HepG2 (cell line): ENCODE measurements around the gene POLR1G. TPM values are rescaled to one million over a fixed set of nuclear protein-coding genes. Genes with fewer than 3 reads are reported as not detected.

Source experiments
- ATAC-seq: fragments of 200-7000 bp; cut with Tn5 transposase; 3 replicates; pipeline ENCODE4 v1.9.1; 2020; ENCODE audit warnings: mild to moderate bottlenecking, moderate library complexity
- BruUV-seq: library from RNA; stranded (reverse); fragments of 400-500 nt; replicated peaks from 2 replicates; lab custom pipeline; 2021; lab: Mats Ljungman, UMichigan
- CTCF ChIA-PET: fragments of 300-600 bp; formaldehyde crosslinking; extraction: SDS; loops from one replicate; lab custom pipeline; 2021; ENCODE audit warnings: low total read pairs, inconsistent platforms, low intra/inter-chr PET ratio; lab: Yijun Ruan, JAX
- POLR2A ChIA-PET: fragments of 350-600 bp; sonication (Branson Sonifier 250); formaldehyde crosslinking; loops from one replicate; lab custom pipeline; 2020; ENCODE audit warnings: antibody characterized with exemption, inconsistent platforms; lab: Yijun Ruan, JAX
- DNase-seq: peaks from one replicate; pipeline ENCODE4 v3.0.0-alpha.2; 2015; ENCODE audit warnings: low spot score
- FAIRE-seq: peaks from 3 replicates; lab custom pipeline; 2011; peaks lifted over from hg19 to GRCh38; lab: Jason Lieb, UNC
- H2AFZ ChIP-seq: one replicate; pipeline ENCODE4 v1.6.1; 2011; ENCODE audit warnings: low read length, inconsistent platforms
- H3K27ac ChIP-seq: fragments of 300-600 bp; 3 replicates; pipeline ENCODE4 v1.8.0; 2011; ENCODE audit warnings: mixed run types, mild to moderate bottlenecking, mixed read lengths, low read length, inconsistent platforms; ENCODE audit not compliant: insufficient read depth; ENCODE audit errors: extremely low read length
- H3K27me3 ChIP-seq, 2 experiments: fragments of 200-600 bp in 1 of 2; 2 replicates in 1 of 2; 3 replicates in 1 of 2; pipeline versions ENCODE4 v1.6.0 to v1.8.0; 2011; ENCODE audit warnings: low read length in 2 of 2, mild to moderate bottlenecking in 2 of 2, moderate library complexity in 2 of 2, inconsistent platforms in 1 of 2; ENCODE audit not compliant: insufficient read depth in 2 of 2, control insufficient read depth in 1 of 2
- H3K36me3 ChIP-seq, 2 experiments: fragments of 200-600 bp in 1 of 2; replicated peaks in 1 of 2; 2 replicates in 1 of 2; 3 replicates in 1 of 2; pipeline versions ENCODE4 v1.5.1 to v1.8.0; 2011; ENCODE audit warnings: low read length in 2 of 2, inconsistent platforms in 1 of 2; ENCODE audit not compliant: insufficient read depth in 2 of 2, control insufficient read depth in 1 of 2
- H3K4me1 ChIP-seq: 2 replicates; pipeline ENCODE4 v1.5.1; 2012; ENCODE audit warnings: low read length, inconsistent platforms; ENCODE audit not compliant: insufficient read depth
- H3K4me2 ChIP-seq: 2 replicates; pipeline ENCODE4 v1.6.0; 2011; ENCODE audit warnings: low read depth, low read length, inconsistent platforms
- H3K4me3 ChIP-seq, 3 experiments: fragments of 200-600 bp in 1 of 3; sonication (generic), shearing (Covaris generic) in 1 of 3; replicated peaks in 1 of 3; 2 replicates each; pipeline ENCODE4 v1.5.1; 2011 to 2016; ENCODE audit warnings: low read length in 3 of 3, inconsistent platforms in 2 of 3, low read depth in 2 of 3, mild to moderate bottlenecking in 2 of 3, control low read depth in 1 of 3, mixed read lengths in 1 of 3; ENCODE audit not compliant: insufficient read depth in 1 of 3
- H3K79me2 ChIP-seq: one replicate; pipeline ENCODE4 v1.6.1; 2011; ENCODE audit warnings: low read length, inconsistent platforms; ENCODE audit not compliant: insufficient read depth
- H3K9ac ChIP-seq: 2 replicates; pipeline ENCODE4 v1.6.0; 2011; ENCODE audit warnings: mild to moderate bottlenecking, low read depth, low read length, inconsistent platforms; ENCODE audit not compliant: insufficient read depth
- H3K9me3 ChIP-seq: 2 replicates; pipeline ENCODE4 v1.5.1; 2012; ENCODE audit warnings: mild to moderate bottlenecking, low read length
- H4K20me1 ChIP-seq: 2 replicates; pipeline ENCODE4 v1.6.0; 2011; ENCODE audit warnings: inconsistent platforms, mild to moderate bottlenecking, low read length, moderate library complexity; ENCODE audit not compliant: insufficient read depth
- CHD4 ChIP-seq: fragments of 200-600 bp; sonication (generic); IDR thresholded peaks from 2 replicates; pipeline ENCODE4 v1.7.0; 2017; ENCODE audit warnings: mild to moderate bottlenecking, low read length, borderline replicate concordance
- MAFF ChIP-seq: IDR thresholded peaks from 2 replicates; pipeline ENCODE4 v1.6.1; 2011; ENCODE audit warnings: low read depth, low read length, improper control_type of control experiment
- MAFK ChIP-seq, 2 experiments: IDR thresholded peaks in 1 of 2; conservative IDR thresholded peaks in 1 of 2; 2 replicates each; pipeline ENCODE4 v1.6.1; 2011; ENCODE audit warnings: improper control_type of control experiment in 2 of 2, low read length in 2 of 2
- NFE2L2 ChIP-seq: fragments of 150-350 bp; IDR thresholded peaks from 2 replicates; pipeline ENCODE4 v1.6.1; 2014; ENCODE audit warnings: low read length
- PAWR ChIP-seq: sonication (generic); formaldehyde crosslinking; IDR thresholded peaks from 2 replicates; pipeline ENCODE4 v1.4.0; 2020; ENCODE audit warnings: missing genetic modification reagents, mild to moderate bottlenecking, borderline replicate concordance
- POLR2A ChIP-seq, 2 experiments: IDR thresholded peaks; 2 replicates each; pipeline ENCODE4 v1.6.1; 2011; ENCODE audit warnings: low read depth in 2 of 2, low read length in 2 of 2, mild to moderate bottlenecking in 1 of 2, moderate library complexity in 1 of 2; ENCODE audit not compliant: insufficient read depth in 1 of 2
- RFX1 ChIP-seq: fragments of 450-650 bp; IDR thresholded peaks from 2 replicates; pipeline ENCODE4 v1.6.1; 2017
- TMF1 ChIP-seq: sonication (generic); formaldehyde crosslinking; IDR thresholded peaks from 2 replicates; pipeline ENCODE4 v1.8.1; 2022; ENCODE audit warnings: low read depth, missing genetic modification reagents
- ZMYM3 ChIP-seq: sonication (generic); formaldehyde crosslinking; IDR thresholded peaks from 2 replicates; pipeline ENCODE4 v1.5.1; 2020; ENCODE audit warnings: mild to moderate bottlenecking, missing genetic modification reagents
- ZNF558 ChIP-seq: sonication (generic); formaldehyde crosslinking; IDR thresholded peaks from 2 replicates; pipeline ENCODE4 v1.9.0; 2022; ENCODE audit warnings: mild to moderate bottlenecking, missing genetic modification reagents, borderline replicate concordance
- ZNF629 ChIP-seq: sonication (generic); formaldehyde crosslinking; conservative IDR thresholded peaks from 2 replicates; pipeline ENCODE4 v1.5.0; 2020; ENCODE audit warnings: missing genetic modification reagents
- WGBS: methylation state at CpG from one replicate; pipeline ENCODE4 v1.1.6; 2017; ENCODE audit warnings: low lambda C conversion rate; 5-methylcytosine and 5-hydroxymethylcytosine counted together
- in situ Hi-C: cut with HindIII; loops from 2 replicates; pipeline ENCODE4 v1.10.0; 2017; ENCODE audit warnings: low pct_unique_long_range_greater_than_20kb; ENCODE audit not compliant: extremely low pct_ligation_motif_present
- intact Hi-C: fragments of 100-400 bp; cut with micrococcal nuclease; formaldehyde crosslinking; loops from one replicate; pipeline ENCODE4 v1.10.0; 2022; ENCODE audit not compliant: unreplicated experiment
- polyA plus RNA-seq, 8 experiments: library from polyadenylated mRNA; depleted of rRNA in 3 of 8; stranded (reverse) in 7 of 8; unstranded in 1 of 8; fragments of >200 nt; fragmentation: Illumina TruSeq in 4 of 8; extraction: Trizol in 4 of 8; gene quantifications; 2 replicates each; pipeline versions ENCODE4 v1.2.1 to v1.2.3, GENCODE V29; 2011 to 2016; ENCODE audit warnings: low read depth in 4 of 8, missing spikeins in 1 of 8, mixed read lengths in 1 of 8; ENCODE audit not compliant: insufficient read depth in 1 of 8
- total RNA-seq, 5 experiments: library from RNA; depleted of rRNA; stranded (reverse); fragments of >200 nt; fragmentation: Illumina TruSeq; extraction: Trizol; gene quantifications; 2 replicates each; pipeline ENCODE4 v1.2.3, GENCODE V29; 2016; ENCODE audit warnings: low read depth in 1 of 5
- TF ChIP-seq, protein P1 (sequence below), 2 experiments: sonication (generic) in 1 of 2; formaldehyde crosslinking in 1 of 2; IDR thresholded peaks; 2 replicates each; pipeline versions ENCODE4 v1.5.1 to v1.6.1; 2011 to 2020; ENCODE audit warnings: borderline replicate concordance in 1 of 2, low read depth in 1 of 2, low read length in 1 of 2, mild to moderate bottlenecking in 1 of 2, missing genetic modification reagents in 1 of 2, moderate library complexity in 1 of 2
- TF ChIP-seq, protein P2 (sequence below): sonication (generic); formaldehyde crosslinking; IDR thresholded peaks from 2 replicates; pipeline ENCODE4 v1.4.0; 2020; ENCODE audit warnings: missing genetic modification reagents, mild to moderate bottlenecking, borderline replicate concordance
- TF ChIP-seq, protein P3 (sequence below): sonication (generic); formaldehyde crosslinking; IDR thresholded peaks from 2 replicates; pipeline ENCODE4 v1.5.1; 2020; ENCODE audit warnings: missing genetic modification reagents, mild to moderate bottlenecking, borderline replicate concordance

POLR1G gene
- total and polyA plus RNA-seq, 2 of the 13 experiments (the other 11 are each of a cell fraction or from before 2014, with no cell fraction given) = 3.5 to 20.8 TPM

DNA sequence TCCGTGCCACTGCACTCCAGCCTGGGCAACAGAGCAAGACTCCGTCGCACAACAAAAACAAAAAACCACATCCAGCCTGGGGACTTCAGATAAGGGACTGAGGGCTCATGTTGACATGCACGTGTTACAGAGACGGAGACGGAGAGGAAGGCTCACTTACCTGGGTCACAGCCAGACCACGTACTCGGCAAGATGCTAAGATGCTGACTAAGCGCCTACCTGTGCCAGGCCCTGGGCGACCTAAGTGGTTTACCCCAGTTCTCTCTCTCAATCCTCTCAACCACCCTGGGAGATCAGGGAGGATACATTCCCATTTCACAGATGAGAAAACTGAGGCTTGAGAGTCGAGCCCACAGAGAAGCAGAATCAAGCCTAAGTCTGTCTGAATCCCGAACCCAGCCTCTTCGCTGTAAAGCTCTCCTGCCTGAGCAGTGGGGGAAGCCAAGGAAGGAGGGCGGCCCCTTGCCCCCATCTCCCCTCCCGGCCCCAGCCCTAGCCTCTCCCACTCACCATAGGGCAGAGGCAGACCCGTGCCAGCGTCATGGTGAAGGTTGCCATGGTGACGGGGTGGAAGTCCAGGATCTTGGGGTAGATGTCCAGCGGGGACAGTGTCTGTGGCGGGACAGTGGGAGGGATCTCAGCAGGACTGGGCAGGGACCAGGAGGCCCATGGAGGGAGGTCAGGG, 49.5 kb upstream of the POLR1G start:
- H2AFZ ChIP-seq = no peak overlapping the region
- H3K4me3 ChIP-seq = no peak overlapping the region
- ChIA-PET POLR2A (no interaction called here), CTCF (no interaction called here)
- no peaks in the 10 kb centered on the region for H3K27me3 ChIP-seq
- H3K9ac ChIP-seq = no peak overlapping the region
- H3K79me2 ChIP-seq = no peaks in the 10 kb centered on the region
- ATAC-seq (no peak), DNase-seq (no peak), FAIRE-seq (no peak)
- peaks cover 27 to 73% of the 10 kb centered on the region in 2 experiments for H3K36me3 ChIP-seq
- 96% methylated on average over 19 of the region's 20 CpGs for WGBS
- in situ Hi-C loops (no loop called here), intact Hi-C loops (no loop called here)
- no TSS peak for BruUV-seq
- no peak overlapping the region for H3K27ac ChIP-seq
- TF ChIP-seq CHD4 (peak; percentile 73; the same call in 1 of the 2 replicates), RFX1 (peak; percentile 33; the same call in 1 of the 2 replicates), MAFK (conservative IDR thresholded peaks at IDR 0.05 in 1 of 2, IDR thresholded peaks at IDR 0.05 in 1 of 2; ENCODE audit: low read length in 2 of 2) (peak; percentile 61 to 79), PAWR (CRISPR knock-in tag) (no peak), POLR2A (IDR thresholded peaks at IDR 0.05; ENCODE audit: insufficient read depth in 1 of 2, low read depth in 2 of 2, low read length in 2 of 2) (no peak), ZMYM3 (CRISPR knock-in tag) (peak; percentile 43; the same call in 1 of the 2 replicates), TMF1 (CRISPR knock-in tag) (no peak), ZNF629 (CRISPR knock-in tag) (peak; percentile 92), MAFF (peak; percentile 54), ZNF558 (CRISPR knock-in tag) (no peak), NFE2L2 (no peak)
- TF ChIP-seq, protein P1, sequence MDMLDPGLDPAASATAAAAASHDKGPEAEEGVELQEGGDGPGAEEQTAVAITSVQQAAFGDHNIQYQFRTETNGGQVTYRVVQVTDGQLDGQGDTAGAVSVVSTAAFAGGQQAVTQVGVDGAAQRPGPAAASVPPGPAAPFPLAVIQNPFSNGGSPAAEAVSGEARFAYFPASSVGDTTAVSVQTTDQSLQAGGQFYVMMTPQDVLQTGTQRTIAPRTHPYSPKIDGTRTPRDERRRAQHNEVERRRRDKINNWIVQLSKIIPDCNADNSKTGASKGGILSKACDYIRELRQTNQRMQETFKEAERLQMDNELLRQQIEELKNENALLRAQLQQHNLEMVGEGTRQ (IDR thresholded peaks at IDR 0.05; ENCODE audit: low read depth, low read length) = no peak
- TF ChIP-seq, protein P1 (CRISPR knock-in tag; IDR thresholded peaks at IDR 0.05; ENCODE audit: borderline replicate concordance) = no peak
- TF ChIP-seq, protein P2, sequence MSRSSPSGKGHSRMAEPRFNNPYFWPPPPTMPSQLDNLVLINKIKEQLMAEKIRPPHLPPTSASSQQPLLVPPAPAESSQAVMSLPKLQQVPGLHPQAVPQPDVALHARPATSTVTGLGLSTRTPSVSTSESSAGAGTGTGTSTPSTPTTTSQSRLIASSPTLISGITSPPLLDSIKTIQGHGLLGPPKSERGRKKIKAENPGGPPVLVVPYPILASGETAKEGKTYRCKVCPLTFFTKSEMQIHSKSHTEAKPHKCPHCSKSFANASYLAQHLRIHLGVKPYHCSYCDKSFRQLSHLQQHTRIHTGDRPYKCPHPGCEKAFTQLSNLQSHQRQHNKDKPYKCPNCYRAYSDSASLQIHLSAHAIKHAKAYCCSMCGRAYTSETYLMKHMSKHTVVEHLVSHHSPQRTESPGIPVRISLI (CRISPR knock-in tag) = no peak
- TF ChIP-seq, protein P3, sequence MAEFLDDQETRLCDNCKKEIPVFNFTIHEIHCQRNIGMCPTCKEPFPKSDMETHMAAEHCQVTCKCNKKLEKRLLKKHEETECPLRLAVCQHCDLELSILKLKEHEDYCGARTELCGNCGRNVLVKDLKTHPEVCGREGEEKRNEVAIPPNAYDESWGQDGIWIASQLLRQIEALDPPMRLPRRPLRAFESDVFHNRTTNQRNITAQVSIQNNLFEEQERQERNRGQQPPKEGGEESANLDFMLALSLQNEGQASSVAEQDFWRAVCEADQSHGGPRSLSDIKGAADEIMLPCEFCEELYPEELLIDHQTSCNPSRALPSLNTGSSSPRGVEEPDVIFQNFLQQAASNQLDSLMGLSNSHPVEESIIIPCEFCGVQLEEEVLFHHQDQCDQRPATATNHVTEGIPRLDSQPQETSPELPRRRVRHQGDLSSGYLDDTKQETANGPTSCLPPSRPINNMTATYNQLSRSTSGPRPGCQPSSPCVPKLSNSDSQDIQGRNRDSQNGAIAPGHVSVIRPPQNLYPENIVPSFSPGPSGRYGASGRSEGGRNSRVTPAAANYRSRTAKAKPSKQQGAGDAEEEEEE (CRISPR knock-in tag) = no peak
- H3K9me3 ChIP-seq = no peaks in the 10 kb centered on the region
- H3K4me2 ChIP-seq = no peak overlapping the region
- 0 out of 2 replicates have a peak, but pooled peaks cover 3% of the 10 kb centered on the region for H4K20me1 ChIP-seq
- no peaks in the 10 kb centered on the region for H3K4me1 ChIP-seq
